Measurements from ENCODE around the gene EMP3.

DNA sequence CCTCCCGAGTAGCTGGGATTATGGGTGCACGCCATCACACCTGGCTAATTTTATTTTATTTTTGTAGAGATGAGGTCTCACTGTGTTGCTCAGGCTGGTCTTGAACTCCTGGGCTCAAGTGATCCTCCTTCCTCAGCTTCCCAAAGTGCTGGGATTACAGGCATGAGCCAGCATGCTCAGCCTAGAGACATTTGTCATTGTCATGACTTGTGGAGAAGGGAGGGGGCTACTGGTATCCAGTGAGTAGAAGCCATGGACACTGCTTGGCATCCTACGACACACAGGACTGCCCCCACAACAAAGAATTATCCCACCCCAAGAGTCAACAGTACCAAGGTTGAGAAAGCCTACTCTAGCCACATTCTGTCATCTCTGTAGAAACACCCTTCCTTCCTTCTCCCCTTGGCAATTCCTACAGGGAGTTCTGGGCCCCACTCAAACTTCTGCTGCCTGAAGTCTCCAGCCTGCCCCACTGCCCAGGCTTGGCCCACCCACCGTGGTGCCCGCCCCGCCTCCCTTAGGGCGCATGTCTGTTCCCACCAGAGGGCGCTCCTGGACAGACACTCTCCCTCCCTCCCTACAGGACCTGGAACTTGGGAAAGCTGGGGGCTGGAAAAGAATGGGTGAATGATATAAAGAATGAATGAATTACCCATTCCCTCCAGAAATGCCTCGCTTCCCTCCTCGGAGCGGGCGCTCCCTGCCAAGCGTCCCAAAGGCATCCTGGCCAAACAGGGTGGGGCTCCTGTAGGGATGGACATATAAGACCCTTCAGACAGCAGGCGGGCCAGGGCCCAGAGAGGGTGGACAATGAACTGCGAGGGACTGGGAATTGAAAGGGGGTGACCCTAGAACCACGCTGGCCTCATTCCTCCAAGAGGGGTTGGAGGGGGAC is 5.5 kb upstream of the EMP3 start:
- TF ChIP-seq POLR2AphosphoS5 (IDR thresholded peaks at IDR 0.05; ENCODE audit: low read depth, low read length) (no peak), SIN3A (IDR thresholded peaks at IDR 0.05; ENCODE audit: borderline replicate concordance, insufficient read depth, low read depth, low read length) (no peak), TCF7L2 (IDR thresholded peaks at IDR 0.05; ENCODE audit: low read depth, low read length) (no peak)
- TF ChIP-seq, protein P1, sequence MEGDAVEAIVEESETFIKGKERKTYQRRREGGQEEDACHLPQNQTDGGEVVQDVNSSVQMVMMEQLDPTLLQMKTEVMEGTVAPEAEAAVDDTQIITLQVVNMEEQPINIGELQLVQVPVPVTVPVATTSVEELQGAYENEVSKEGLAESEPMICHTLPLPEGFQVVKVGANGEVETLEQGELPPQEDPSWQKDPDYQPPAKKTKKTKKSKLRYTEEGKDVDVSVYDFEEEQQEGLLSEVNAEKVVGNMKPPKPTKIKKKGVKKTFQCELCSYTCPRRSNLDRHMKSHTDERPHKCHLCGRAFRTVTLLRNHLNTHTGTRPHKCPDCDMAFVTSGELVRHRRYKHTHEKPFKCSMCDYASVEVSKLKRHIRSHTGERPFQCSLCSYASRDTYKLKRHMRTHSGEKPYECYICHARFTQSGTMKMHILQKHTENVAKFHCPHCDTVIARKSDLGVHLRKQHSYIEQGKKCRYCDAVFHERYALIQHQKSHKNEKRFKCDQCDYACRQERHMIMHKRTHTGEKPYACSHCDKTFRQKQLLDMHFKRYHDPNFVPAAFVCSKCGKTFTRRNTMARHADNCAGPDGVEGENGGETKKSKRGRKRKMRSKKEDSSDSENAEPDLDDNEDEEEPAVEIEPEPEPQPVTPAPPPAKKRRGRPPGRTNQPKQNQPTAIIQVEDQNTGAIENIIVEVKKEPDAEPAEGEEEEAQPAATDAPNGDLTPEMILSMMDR (IDR thresholded peaks at IDR 0.05): peak; percentile 88
